ENCODE results near the gene PLAC1.

PLAC1 gene

DNA sequence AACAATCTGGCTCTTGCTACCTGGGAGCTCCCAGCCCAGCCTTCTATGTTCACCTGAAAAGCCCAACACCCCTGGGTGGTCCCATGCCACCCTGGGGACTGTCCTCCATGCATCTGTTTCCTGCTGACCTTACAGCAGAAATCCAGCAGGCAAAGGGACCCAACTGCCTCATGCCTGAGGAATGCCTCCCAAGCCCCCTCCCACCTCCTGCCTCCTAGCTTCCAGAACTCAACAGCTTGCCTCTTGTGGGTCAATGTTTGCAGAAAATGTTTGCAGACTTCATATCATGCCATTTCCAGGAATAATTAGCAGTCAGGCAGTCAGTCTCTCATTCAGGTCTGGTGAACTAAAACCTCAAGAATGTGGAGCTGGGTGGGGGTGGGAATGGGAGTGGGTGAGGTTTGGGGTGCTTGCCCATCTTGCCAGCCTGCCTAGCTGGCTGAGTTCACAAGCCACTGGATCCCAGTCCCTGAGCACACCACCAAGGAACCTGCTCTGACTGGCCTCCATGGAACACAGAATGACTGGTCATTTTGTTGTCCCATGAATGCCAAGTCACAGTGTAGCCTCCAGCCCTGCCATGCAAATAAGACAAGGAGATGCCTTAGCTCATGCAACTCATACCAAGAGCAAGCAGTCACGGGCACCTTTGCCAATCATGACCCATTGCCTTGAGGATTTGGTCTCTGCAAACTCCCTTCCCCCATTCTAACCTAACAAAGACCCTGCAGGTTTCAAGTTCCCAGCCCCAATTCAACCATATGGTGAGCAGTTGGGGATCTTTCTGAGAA, 12.1 kb upstream of the PLAC1 start:
- no peak for DNase-seq (ENCODE audit: low spot score)

GRCh38 chrX:134669378-134670098, 11.3 kb upstream of the PLAC1 start:
- DNase-seq (ENCODE audit: low spot score), result no peak

GRCh38 chrX:134664202-134664601, 5.9 kb upstream of the PLAC1 start:
- no peak for DNase-seq (ENCODE audit: low spot score)

DNA sequence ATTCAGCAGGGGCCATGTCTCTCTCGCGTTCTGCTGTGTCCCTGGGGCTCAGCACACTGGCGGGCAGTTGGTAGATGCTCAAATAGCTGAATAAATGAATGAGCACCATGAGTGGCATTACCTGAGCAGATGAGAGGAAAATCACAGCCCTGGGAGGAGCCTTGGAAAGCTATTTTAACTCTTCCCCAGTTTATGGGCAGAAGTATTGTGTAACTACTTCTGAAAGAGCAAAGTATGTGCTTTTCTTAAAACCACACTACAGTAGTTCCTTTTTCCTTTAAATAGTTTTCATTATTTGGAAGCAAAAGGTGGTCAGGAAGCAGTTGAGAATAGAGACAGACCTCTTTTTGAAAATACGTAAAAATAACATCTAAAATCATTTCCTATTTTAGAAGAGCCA, 3.0 kb upstream of the PLAC1 start:
- DNase-seq (ENCODE audit: low spot score), result no peak

- no peak for DNase-seq (ENCODE audit: low spot score)
Measured at GRCh38 chrX:134660627-134661026, 2.4 kb upstream of the PLAC1 start.

DNA sequence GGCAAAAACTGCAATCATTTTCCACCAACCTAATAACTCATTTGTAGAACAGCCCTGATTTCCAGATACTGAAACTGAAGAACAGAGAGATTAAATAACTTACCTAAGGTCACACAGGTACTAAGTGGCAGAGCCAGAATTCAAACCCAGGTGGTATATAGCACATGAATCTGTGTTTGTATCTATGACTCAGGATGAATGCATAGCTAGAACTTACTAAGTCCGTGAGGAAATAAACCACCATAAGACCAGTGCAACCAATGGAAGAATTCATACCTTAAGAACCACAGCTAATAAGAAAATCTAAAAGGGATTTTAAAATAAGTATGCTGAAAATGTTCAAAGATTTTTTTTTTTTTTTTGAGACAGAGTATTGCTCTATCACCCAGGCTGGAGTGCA, 1.5 kb upstream of the PLAC1 start:
- DNase-seq (ENCODE audit: low spot score), result no peak

DNA sequence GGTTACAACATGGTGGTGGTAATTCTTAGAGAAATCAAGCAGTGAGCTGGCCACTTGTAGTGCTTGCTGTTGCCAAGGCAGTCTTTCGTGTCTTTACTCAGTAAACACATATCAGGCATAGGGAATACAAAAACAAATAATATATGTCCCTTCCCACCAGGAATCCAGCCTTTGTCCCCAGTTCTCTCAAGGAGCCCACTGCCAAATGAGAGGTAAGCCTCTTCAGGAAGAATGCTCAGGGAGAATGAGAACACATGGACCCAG, 421 bp upstream of the PLAC1 start:
- no peak for DNase-seq (ENCODE audit: low spot score)

GRCh38 chrX:134654398-134655012, 3.8 kb downstream of the PLAC1 start:
- DNase-seq (ENCODE audit: low spot score), result no peak

- DNase-seq (ENCODE audit: low spot score), result no peak
Measured at GRCh38 chrX:134653835-134654234, 4.4 kb downstream of the PLAC1 start.

GRCh38 chrX:134650701-134651100, 7.6 kb downstream of the PLAC1 start:
- no peak for DNase-seq (ENCODE audit: low spot score)

DNA sequence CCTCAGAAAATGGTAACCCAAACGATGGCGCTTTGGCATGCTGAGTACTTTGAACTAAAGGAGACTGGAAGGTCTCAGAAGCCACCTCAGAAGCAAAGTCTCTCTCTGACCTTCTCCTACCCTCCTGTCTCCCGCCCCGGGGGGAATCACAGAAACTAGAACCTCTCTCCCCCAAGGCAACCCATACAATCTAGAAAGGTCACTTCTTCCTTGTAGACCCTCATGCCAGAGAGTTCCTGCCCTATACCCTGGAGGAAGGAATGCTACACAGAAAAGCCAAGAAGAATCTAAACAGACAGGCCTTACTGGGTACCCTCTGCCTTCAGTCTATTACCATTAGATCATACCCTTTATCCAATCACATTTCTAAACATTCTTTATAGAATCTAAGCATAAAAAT, 8.5 kb downstream of the PLAC1 start:
- no peak for DNase-seq (ENCODE audit: low spot score)

DNA sequence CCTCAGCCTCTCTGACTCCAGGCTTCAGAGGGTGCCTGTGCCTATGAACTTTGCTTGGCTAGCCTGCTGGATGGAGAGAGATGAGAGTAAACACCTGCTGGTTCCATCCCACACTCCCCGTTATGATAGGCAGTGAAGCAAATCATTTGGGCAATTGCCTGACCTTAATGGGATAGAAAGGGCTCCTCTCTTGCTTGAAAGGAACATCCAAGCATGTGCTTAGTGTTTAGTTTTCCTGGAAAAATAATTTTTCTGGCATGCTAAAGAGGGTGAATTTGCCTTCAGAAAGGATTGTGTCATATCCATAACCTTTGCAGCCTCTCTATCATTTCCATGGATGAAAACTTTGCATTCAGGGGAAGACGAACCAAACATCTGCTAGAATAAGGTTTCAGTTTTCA, 10.8 kb downstream of the PLAC1 start:
- DNase-seq (ENCODE audit: low spot score), result no peak

- DNase-seq (ENCODE audit: low spot score), result no peak
Measured at GRCh38 chrX:134646691-134647090, 11.6 kb downstream of the PLAC1 start.

DNA sequence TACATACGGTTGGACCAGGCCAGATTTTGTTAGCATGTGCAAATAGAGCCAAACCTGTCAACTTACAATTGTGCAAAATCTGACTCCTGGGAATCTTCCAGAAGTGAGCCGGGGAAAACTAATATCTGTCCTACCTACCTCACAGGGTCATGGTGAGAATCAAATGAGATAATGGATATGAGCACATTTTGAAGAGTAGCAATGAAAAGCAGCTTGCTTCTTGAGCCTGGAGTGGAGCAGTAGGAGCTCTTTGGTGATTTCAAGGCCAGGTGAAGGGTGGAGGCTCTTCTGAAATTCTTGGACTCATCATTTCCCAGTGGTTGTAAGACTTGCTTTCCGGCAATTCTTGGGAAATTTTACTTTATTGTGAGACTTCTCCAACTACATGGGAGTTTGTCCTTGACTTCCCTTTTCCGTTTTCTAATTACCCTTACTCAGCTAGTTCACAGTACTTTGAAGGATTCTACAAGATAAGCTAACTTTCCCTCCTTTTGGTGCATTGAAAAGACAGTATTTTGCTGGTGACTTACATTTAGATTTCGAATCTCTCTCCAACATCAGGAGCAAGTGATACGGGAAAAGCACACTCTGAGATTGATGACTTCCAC, 12.2 kb downstream of the PLAC1 start:
- DNase-seq (ENCODE audit: low spot score), result no peak

- no peak for DNase-seq (ENCODE audit: low spot score)
Measured at GRCh38 chrX:134642386-134642785, 15.9 kb downstream of the PLAC1 start.

- no peak for DNase-seq (ENCODE audit: low spot score)
Measured at GRCh38 chrX:134641346-134641745, 16.9 kb downstream of the PLAC1 start.

- DNase-seq (ENCODE audit: low spot score), result no peak
Measured at GRCh38 chrX:134640914-134641313, 17.4 kb downstream of the PLAC1 start.

- DNase-seq (ENCODE audit: low spot score), result no peak
Measured at GRCh38 chrX:134636851-134637250, 21.4 kb downstream of the PLAC1 start.

- DNase-seq (ENCODE audit: low spot score), result no peak
Measured at GRCh38 chrX:134634691-134635090, 23.6 kb downstream of the PLAC1 start.

- DNase-seq (ENCODE audit: low spot score), result no peak
Measured at GRCh38 chrX:134633832-134634231, 24.4 kb downstream of the PLAC1 start.

DNA sequence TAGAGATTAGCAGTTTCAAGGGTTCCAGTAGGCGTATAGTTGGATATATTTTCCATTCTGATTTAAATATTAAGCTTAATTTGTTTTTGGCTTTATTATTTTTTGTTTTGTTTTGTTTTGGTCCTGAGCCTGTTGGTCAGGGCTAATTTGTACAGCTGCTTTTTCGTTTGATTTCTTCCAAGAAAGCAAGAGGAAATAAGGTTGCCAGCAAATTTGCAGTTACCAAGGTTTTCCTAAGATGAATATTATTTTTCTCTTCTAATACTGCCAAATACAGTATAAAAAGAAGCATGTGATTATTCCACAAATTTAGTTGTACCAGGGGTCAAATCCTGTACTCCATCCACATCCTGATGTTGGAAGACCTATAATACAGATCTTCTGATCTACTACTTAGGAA, 24.9 kb downstream of the PLAC1 start:
- no peak for DNase-seq (ENCODE audit: low spot score)

- no peak for DNase-seq (ENCODE audit: low spot score)
Measured at GRCh38 chrX:134632355-134632754, 25.9 kb downstream of the PLAC1 start.
